Ovary (tissue), 9 donors: ENCODE results near the gene MAP1B. TPM values are rescaled to one million over a fixed set of nuclear protein-coding genes. Genes with fewer than 3 reads are reported as not detected.

Experiments
- DNase-seq, 5 donors: peaks; one replicate each; pipeline ENCODE4 v3.0.0-alpha.2; 2019 to 2020
- H3K27ac ChIP-seq, 2 donors: fragments of 200-600 bp; one replicate each; pipeline versions ENCODE4 v1.5.1 to v1.8.0; 2019 to 2022
- H3K27me3 ChIP-seq: fragments of 200-600 bp; one replicate; pipeline ENCODE4 v1.8.0; 2022
- H3K36me3 ChIP-seq: fragments of 200-600 bp; sonication (generic); one replicate; pipeline ENCODE4 v1.5.1; 2019
- H3K4me1 ChIP-seq: one replicate; pipeline ENCODE4 v1.8.1; 2013; ENCODE audit warnings: mild to moderate bottlenecking, moderate library complexity; ENCODE audit not compliant: insufficient read depth
- H3K4me3 ChIP-seq: fragments of 200-600 bp; sonication (generic); one replicate; pipeline ENCODE4 v1.5.1; 2017
- H3K9me3 ChIP-seq, 2 donors: fragments of 200-600 bp in 1 of 2; sonication (generic) in 1 of 2; one replicate each; pipeline versions ENCODE4 v1.5.1 to v1.8.1; 2013 to 2019; ENCODE audit warnings: mild to moderate bottlenecking in 1 of 2, moderate library complexity in 1 of 2
- EP300 ChIP-seq: sonication (generic); formaldehyde crosslinking; IDR thresholded peaks from one replicate; pipeline ENCODE4 v1.6.1; 2017; ENCODE audit warnings: antibody characterized with exemption
- POLR2A ChIP-seq: fragments of 450-650 bp; IDR thresholded peaks from one replicate; pipeline ENCODE4 v1.6.1; 2017; ENCODE audit warnings: antibody characterized with exemption, mild to moderate bottlenecking, moderate library complexity
- WGBS, 3 donors: extraction: QIAGEN DNeasy Blood & Tissue Kit in 1 of 3; methylation state at CpG; one replicate each; pipeline versions ENCODE4 v1.1.5 to v1.1.7; 2013 to 2017; 5-methylcytosine and 5-hydroxymethylcytosine counted together
- intact Hi-C, 4 donors: fragments of 100-400 bp; cut with DNase I; formaldehyde crosslinking; loops; one replicate each; pipeline versions ENCODE4 v1.11.0 to v1.15.1; 2022 to 2023
- polyA plus RNA-seq, 2 donors: library from polyadenylated mRNA; stranded (reverse); fragments of 200-250 nt in 1 of 2; fragments of 350-450 nt in 1 of 2; fragmentation: Illumina TruSeq in 1 of 2; extraction: RNeasy Lipid Tissue Mini Kit (QIAGEN cat#74804) in 1 of 2; gene quantifications; one replicate each; pipeline ENCODE4 v1.2.3, GENCODE V29; 2013 to 2014
- total RNA-seq, 7 donors: library from RNA; depleted of rRNA in 2 of 7; stranded (reverse); fragments of >200 nt in 2 of 7; fragmentation: NEBNext Ultra II Directional in 3 of 7; extraction: Animal tissue kit (Norgen Biotek cat#: 25700) in 3 of 7; gene quantifications; one replicate each; pipeline versions ENCODE4 v1.1.0 to v1.2.4, GENCODE V29; 2016 to 2023
- TF ChIP-seq, protein P1 (sequence below), 3 donors: fragments of 450-650 bp in 2 of 3; fragments of 200-600 bp in 1 of 3; IDR thresholded peaks; one replicate each; pipeline versions ENCODE4 v1.5.1 to v1.8.0; 2016 to 2022; ENCODE audit warnings: antibody characterized with exemption in 3 of 3, mild to moderate bottlenecking in 1 of 3
- donor health status: DM: no; HTN: no; CAD: no; lungs with moderate emphysema.
- donor health status: DM: no; HTN: no; CAD: no.
- donor health status: Bipolar disorder and iron deficiency.
- donor health status: DM: yes; HTN: yes; CAD: no.
- donor health status: DM: no; HTN: no; CAD: no.
- donor health status: DM: yes; HTN: yes; CAD: no.

Gene MAP1B
- total and polyA plus RNA-seq, 9 donors = 4.4 to 126 (median 47.7) TPM

DNA sequence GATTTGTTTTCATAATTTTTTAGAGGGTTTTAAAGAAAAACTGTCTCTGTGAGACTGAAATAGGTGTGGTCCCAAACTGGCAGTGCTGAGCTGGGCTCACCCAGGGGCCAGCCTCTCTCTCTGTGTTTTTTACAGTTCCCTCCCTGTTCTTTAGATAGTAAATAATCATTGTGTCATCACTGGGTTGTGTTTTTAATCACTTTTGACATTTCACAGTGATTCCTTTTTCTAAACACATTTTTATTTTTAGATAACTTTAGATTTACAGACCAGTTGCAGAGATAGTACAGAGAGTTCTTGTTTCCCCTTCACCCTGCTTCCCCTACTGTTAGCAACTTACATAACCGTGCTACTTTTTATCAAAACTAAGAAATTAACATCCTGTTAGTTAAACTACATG, 44.4 kb downstream of the MAP1B start:
- Histone ChIP-seq H3K4me3 (no peak overlapping the region), H3K9me3 (no peaks in the 10 kb centered on the region), H3K27ac (no peak overlapping the region), H3K4me1 (peaks cover 2% of the 10 kb centered on the region), H3K27me3 (no peaks in the 10 kb centered on the region), H3K36me3 (no peaks in the 10 kb centered on the region)
- DNase-seq = no peak
- intact Hi-C loops = no loop called here
- TF ChIP-seq EP300 (no peak), POLR2A (no peak)
- TF ChIP-seq, protein P1, sequence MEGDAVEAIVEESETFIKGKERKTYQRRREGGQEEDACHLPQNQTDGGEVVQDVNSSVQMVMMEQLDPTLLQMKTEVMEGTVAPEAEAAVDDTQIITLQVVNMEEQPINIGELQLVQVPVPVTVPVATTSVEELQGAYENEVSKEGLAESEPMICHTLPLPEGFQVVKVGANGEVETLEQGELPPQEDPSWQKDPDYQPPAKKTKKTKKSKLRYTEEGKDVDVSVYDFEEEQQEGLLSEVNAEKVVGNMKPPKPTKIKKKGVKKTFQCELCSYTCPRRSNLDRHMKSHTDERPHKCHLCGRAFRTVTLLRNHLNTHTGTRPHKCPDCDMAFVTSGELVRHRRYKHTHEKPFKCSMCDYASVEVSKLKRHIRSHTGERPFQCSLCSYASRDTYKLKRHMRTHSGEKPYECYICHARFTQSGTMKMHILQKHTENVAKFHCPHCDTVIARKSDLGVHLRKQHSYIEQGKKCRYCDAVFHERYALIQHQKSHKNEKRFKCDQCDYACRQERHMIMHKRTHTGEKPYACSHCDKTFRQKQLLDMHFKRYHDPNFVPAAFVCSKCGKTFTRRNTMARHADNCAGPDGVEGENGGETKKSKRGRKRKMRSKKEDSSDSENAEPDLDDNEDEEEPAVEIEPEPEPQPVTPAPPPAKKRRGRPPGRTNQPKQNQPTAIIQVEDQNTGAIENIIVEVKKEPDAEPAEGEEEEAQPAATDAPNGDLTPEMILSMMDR (IDR thresholded peaks at IDR 0.05) = no peak
- 17 to 40% (median 32%) methylated on average over 1 of the region's 1 CpG for WGBS, 3 donors

DNA sequence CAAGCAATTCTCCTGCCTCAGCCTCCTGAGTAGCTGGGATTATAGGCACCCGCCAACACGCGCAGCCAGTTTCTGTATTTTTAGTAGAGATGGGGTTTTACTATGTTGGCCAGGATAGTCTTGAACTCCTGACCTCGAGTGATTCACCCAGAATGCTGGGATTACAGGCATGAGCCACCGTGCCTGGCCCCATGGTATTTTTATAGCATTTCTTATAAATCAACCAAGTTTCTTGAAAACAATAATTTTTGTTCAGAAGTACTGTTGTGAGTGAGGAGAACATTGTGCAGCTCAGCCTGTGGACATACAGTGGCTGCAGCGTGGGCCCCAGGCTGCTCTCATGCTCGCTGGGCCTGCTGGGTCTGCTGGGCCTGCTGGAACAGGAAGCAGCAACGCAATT, 45.3 kb downstream of the MAP1B start:
- WGBS, 3 donors = 73 to 88% (median 88%) methylated on average over 8 of the region's 8 CpGs
- H3K27me3 ChIP-seq = no peaks in the 10 kb centered on the region
- no peak overlapping the region for H3K4me3 ChIP-seq
- no peak for TF ChIP-seq POLR2A
- TF ChIP-seq EP300 = no peak
- TF ChIP-seq, protein P1 (IDR thresholded peaks at IDR 0.05) = no peak
- DNase-seq = no peak
- H3K27ac ChIP-seq = no peak overlapping the region
- no peaks in the 10 kb centered on the region for H3K9me3 ChIP-seq
- H3K4me1 ChIP-seq = peaks cover 5% of the 10 kb centered on the region
- intact Hi-C loops = no loop called here
- H3K36me3 ChIP-seq = no peaks in the 10 kb centered on the region

DNA sequence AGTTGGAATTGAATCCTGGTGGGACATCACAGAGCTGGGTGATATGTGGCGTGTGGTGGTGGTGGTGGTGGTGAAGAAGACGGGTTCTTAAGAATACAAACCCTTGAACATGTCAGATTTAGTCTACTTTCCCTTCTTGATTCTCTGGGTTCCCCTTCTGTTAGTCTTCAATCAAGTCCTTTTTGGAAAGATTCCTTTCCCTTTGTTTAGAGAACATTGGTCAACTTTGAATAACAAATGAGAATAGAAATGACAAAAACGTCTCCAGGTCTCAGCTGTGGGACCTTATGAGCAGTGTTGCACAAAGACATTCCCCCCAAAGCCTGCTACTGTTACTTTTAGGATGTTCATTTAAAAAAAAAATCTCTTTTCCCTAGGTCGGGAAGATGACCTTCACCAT, 46.3 kb downstream of the MAP1B start:
- H3K27me3 ChIP-seq = no peaks in the 10 kb centered on the region
- DNase-seq = no peak
- no peak overlapping the region for H3K27ac ChIP-seq
- intact Hi-C loops = no loop called here
- 79 to 86% (median 81%) methylated on average over 4 of the region's 4 CpGs for WGBS, 3 donors
- peaks cover 7% of the 10 kb centered on the region for H3K4me1 ChIP-seq
- no peaks in the 10 kb centered on the region for H3K9me3 ChIP-seq
- H3K36me3 ChIP-seq = no peaks in the 10 kb centered on the region
- TF ChIP-seq EP300 (no peak), POLR2A (no peak)
- TF ChIP-seq, protein P1 (IDR thresholded peaks at IDR 0.05) = no peak
- H3K4me3 ChIP-seq = no peak overlapping the region

DNA sequence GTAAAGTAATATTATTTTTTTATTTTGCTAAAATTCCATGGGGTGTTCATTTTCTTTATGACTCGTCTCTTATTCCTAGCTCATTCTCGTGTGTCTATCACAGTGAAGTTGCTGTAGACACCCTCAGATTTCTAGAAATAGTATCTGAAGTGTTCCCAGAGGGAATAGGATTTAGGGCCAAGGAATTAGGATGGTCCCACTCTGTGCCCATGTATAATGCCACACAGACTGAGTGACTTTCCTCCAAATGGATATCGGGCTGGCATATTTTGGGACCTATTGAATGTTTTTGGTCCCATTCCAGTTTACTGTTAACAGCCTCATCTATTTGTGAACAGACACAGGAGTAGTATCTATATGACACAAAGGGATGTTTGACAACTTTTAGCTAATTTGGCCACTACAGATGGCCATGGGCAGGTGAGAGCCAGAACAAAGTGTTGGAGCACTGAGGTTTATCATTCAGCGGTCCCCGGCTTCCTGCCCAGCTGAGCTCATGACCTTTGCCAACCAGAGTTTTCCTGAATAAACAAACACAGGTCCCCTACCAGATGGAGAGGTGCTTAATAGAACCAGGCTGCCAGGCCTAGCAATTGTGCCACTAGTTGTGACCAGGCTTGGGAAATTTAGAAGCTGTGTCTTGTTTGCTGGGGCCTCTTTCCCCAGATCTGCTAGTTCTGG, 46.9 kb downstream of the MAP1B start:
- intact Hi-C loops = no loop called here
- Histone ChIP-seq H3K27ac (no peak overlapping the region), H3K27me3 (no peaks in the 10 kb centered on the region), H3K4me3 (no peak overlapping the region), H3K36me3 (no peaks in the 10 kb centered on the region), H3K4me1 (peaks cover 7% of the 10 kb centered on the region), H3K9me3 (no peaks in the 10 kb centered on the region)
- DNase-seq = no peak
- WGBS, 3 donors = 74 to 92% (median 79%) methylated on average over 5 of the region's 5 CpGs
- TF ChIP-seq POLR2A (no peak), EP300 (no peak)
- TF ChIP-seq, protein P1 (IDR thresholded peaks at IDR 0.05) = no peak
